ENCODE measurements around the gene KRTAP4-11.
"Not testable (repeated sequence)": the region's sequence is repeated elsewhere in the genome, so short reads cannot be mapped to it uniquely, and the experiment has no call there.

Gene KRTAP4-11

DNA sequence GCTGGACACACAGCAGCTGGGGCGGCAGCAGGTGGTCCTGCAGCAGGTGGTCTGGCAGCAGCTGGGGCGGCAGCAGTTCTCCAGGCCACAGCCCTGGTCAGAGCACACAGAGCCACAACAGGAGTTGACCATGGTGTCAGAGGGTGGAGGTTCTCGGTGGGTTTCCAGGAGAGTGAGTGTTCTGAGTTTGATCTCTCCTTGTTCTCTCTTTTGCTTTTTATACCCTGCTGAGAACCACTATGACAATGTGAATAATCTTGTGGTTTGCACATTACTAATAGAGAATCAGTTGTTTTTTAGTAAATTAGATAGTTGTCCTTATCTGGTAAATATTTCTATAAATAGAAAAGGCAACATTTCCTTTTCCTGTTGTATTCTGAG, 5.8 kb upstream of the KRTAP4-11 start, which contains the start of gene KRTAP4-12:
TSS of gene KRTAP4-12 (minus strand) at position 192 of the 381 bp plus-strand sequence. CDS start at position 132, 60 bp downstream.
- DNase-seq (ENCODE audit: low read depth in 2 of 2) = not testable (repeated sequence)

DNA sequence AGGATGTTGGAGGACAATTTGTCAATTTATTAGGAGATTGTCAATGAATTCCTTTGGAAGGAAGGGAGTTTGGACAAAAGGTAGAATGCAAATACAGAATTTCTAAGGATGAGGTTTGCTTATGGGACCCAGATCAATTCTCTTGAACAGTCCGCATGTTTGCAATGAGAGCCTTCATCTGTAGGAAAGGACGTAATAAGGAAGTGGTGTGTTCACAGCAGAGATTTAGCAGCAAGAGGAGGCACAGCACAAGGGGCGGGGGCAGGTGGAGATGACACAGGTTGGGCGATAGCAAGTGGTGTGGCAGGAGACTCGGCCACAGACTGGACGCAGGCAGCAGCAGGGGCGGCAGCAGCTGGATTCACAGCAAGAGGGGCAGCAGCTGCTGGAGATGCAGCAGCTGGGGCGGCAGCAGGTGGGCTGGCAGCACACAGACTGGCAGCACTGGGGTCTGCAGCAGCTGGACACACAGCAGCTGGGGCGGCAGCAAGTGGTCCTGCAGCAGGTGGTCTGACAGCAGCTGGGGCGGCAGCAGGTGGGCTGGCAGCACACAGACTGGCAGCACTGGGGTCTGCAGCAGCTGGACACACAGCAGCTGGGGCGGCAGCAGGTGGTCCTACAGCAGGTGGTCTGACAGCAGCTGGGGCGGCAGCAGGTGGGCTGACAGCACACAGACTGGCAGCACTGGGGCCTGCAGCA, 5.3 kb upstream of the KRTAP4-11 start:
- not testable (repeated sequence) for DNase-seq (ENCODE audit: low read depth in 2 of 2)

DNA sequence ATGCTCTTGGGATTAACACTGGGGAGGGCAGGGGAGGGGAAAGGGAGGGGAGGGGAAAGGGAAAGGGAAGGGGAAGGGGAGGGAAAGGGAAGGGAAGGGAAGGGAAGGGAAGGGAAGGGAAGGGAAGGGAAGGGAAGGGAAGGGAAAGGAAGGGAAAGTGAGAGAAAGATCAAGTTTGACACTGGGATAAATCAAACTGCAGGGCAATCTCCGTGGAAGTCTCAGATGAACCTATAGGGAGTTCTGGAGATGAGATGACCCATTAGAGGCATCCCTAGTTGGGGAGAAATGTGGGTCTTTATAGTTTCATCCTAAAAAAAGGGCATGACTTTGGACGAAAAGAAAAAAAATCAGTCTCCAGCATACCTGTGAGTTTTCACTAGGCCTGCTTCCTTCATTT, 3.6 kb upstream of the KRTAP4-11 start:
- no peak for DNase-seq (ENCODE audit: low read depth in 2 of 2)

DNA sequence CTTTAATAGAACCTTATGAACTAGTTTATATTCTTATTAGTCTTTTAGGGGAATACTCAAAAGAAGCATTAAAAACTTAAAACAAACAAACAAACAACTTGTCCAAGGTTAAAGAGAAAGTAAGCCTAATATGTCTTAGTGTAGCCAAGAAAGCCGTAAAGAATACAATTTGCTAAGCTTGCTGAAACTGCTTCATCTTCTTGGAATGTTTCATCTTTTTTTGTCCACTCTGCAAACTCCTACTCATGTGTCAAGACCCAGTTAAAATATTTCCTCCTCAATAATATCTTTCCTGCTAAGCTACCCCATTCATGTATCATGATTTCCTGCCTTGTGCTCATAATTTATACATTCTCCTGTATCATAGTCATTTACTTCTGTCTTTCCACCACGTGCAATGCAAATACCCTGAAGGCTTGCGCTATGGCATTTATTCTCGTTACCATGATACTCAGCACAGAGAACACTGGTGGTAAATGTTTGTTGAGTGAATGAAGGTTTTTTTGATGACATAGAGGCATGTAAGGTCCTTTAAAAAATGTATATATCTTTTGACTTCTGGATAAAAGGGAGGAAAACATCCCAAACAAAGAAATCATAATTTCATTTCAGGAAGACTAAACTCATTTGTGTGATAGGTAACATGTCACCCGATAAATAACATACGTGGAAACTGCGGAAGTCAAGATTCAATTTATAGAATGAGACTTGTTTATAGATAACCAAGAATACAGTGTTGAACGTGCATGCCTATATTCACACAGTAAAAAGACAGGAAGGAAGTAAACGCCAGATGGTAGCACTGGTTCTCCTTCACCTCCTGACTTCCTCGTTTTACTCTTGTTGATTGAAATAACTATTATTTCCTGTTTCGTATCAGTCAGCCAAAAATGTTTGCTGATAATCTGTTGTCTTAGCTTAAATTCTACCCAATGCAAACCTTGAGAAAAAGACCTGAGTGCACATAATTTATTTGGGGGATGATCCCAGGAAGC, 1.8 kb upstream of the KRTAP4-11 start:
- not testable (repeated sequence) for DNase-seq (ENCODE audit: low read depth in 2 of 2)

DNA sequence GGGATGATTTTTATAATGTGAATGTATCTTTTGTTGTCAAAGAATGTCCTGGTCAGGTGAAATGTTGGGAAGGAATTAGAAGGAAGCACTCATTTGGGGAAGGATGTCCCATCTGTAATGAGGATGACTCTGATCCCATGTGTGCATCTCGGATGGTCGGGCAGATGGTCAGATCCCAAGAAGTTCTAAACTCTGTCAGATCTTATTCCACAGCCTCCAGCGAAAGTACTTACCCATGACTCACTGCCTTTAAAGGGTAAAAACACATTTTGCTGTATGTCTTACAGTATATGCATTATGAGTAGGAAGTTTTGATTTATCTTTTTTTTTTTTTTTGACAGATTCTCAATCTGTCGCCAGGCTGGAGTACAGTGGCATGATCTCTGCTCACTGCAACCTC, 548 bp upstream of the KRTAP4-11 start:
- no peak for DNase-seq (ENCODE audit: low read depth in 2 of 2)

DNA sequence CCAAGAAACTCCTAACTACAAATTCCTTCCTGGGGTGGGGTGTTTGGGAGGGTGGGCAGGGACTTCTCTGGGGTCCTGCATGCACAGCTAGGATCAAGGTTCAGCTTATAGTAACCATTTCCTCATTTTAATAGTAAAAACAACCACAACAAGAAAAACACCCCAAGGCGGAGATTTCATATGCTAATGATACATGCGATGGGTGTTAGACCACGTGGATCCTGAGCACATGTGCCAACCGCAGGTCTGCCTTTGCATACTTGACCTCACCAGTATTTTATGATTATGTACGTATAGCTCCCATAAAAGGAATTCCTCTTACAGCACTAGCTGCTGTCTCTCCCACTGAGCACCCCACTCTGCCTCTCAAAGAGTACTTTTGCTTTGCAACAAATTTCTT, 1.9 kb downstream of the KRTAP4-11 start:
- DNase-seq (ENCODE audit: low read depth in 2 of 2) = no peak

DNA sequence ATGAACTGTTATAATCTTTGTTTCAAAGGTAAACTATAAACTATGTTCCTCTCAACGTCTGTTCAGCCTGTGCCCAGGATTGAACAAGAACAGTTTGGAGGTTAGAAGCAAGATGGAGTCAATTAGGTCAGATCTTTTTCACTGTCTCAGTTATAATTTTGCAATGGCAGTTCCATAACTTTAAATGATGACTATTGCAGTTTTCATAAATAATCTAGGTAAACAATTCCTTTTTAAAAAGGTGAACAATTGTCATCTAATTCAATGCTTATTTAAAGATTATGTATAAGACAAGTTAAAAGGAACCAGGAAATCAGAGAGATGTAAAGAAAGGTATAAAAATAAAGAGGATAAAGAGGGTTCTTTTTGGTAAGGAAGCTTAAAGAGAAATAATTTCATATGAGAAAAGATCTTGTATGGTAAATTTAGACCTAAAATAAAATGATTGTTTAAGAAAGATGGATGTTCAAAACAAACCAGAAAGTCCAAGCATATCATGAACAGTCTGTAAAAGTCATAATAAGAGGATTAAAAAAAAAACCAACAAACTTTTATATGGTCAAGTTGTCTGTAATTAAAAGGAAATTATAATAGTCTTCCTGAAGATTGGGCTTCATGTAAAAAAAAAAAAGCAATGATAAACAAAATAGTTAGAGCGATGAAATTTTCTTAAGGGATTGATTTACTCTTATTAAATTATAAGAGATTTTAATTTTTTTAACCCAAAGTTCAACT, 6.9 kb downstream of the KRTAP4-11 start:
- no peak for DNase-seq (ENCODE audit: low read depth in 2 of 2)

DNA sequence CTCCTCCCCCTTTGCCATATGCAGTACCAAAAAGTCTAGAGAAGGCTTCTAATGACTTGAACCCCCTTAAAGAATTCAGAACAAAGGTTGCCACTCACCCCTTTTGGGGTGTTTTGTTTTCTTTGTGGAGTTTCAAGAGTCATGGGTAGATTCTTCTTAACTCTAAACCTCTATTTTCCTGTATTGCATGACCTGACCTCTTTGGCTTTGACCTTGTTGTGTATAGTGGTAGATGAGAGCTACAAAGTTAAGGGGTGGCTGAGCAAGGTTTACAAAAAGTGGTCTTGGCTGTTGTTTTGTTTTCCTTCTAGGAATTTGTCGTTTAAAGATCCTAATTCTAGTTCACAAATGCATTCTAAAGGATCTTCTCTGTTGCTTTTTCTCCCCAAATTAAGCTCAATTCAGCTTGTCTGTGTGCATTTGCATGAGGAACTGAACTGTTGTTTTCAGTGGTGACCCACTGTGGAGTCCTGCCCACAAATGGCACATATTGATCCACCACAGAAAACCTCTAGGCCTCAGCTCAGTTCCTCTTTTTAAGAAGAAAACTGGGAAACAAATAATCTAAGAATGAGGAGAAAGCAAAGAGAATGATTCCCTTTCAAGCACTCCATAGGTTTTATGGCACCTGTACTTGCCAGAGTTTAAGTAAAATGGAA, 9.3 kb downstream of the KRTAP4-11 start:
- not testable (repeated sequence) for DNase-seq (ENCODE audit: low read depth in 2 of 2)

DNA sequence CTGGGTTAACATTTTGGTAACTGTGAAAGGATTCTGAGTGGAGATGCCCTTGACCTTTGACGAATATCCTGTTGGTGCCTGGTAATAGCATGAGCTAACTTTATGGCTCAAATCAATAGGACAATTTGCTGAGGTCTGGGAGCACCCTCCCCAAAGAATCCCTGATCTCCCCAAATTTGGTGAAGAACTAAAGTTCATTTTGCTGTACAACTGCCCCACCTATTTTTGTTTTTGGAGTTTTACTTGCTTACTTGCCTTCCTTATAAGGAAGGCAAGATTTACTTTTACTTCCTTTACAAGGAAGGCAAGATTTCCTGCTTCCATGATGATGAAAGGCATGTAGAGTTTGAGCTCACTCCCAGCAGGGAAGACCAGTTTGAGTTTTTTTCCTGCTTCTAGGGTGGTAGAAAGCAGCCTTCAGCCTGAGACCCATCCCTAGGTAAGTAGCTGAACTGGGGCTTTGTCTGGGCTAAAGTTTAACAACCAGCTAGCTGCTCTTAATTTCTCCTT, 10.2 kb downstream of the KRTAP4-11 start:
- DNase-seq (ENCODE audit: low read depth in 2 of 2) = no peak

DNA sequence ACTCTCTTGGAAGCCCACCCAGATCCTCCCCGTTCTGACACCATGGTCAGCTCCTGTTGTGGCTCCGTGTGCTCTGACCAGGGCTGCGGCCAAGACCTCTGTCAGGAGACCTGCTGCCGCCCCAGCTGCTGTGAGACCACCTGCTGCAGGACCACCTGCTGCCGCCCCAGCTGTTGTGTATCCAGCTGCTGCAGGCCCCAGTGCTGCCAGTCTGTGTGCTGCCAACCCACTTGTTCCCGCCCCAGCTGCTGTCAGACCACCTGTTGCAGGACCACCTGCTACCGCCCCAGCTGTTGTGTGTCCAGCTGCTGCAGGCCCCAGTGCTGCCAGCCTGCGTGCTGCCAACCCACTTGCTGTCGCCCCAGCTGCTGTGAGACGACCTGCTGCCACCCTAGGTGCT, 12.8 kb downstream of the KRTAP4-11 start, which contains the start of gene KRTAP4-9:
TSS of gene KRTAP4-9 (plus strand) at position 43 of the 400 bp plus-strand sequence. CDS start at position 43, 0 bp downstream.
- DNase-seq (ENCODE audit: low read depth in 2 of 2) = not testable (repeated sequence)

DNA sequence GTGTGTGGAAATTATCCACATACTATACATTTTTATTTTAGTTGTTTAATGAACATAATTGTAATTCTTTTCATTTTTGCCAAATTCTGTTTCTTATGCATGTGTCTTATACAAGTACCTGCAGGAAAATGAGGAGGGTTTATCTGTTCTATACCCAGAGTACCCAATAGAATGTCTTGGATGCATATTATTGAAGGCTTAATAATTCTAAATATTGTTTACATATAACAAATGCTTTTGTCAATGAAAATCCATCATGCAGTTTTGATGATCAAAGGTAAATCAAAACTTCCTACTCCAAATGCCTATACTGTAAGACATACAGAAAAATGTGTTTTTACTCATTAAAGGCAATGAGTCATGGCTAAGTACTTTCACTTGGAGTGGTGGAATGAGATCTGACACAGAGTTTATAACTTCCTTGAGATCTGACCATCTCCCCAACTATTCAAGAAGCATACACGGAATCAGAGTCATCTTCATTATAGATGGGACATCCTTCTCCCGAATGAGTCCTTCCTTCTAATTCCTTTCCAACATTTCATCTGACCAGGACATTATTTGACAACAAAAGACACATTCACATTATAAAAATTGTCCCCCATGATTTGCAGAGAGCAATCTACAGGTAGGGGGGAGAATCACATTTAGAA, 13.7 kb downstream of the KRTAP4-11 start:
- not testable (repeated sequence) for DNase-seq (ENCODE audit: low read depth in 2 of 2)

DNA sequence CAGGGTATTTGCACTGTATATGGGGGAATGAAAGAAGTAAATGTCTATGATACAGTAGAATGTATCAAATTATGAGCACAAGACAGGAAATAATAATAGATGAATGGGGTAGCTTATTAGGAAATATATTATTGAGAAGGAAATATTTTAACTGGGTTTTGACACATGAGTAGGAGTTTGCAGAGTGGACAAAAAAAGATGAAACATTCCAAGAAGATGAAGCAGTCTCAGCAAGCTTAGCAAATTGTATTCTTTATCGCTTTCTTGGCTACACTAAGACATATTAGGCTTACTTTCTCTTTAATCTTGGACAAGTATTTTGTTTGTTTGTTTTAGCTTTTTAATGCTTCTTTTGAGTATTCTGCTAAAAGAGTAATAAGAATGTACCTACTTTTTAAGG, 14.3 kb downstream of the KRTAP4-11 start:
- DNase-seq (ENCODE audit: low read depth in 2 of 2) = no peak

DNA sequence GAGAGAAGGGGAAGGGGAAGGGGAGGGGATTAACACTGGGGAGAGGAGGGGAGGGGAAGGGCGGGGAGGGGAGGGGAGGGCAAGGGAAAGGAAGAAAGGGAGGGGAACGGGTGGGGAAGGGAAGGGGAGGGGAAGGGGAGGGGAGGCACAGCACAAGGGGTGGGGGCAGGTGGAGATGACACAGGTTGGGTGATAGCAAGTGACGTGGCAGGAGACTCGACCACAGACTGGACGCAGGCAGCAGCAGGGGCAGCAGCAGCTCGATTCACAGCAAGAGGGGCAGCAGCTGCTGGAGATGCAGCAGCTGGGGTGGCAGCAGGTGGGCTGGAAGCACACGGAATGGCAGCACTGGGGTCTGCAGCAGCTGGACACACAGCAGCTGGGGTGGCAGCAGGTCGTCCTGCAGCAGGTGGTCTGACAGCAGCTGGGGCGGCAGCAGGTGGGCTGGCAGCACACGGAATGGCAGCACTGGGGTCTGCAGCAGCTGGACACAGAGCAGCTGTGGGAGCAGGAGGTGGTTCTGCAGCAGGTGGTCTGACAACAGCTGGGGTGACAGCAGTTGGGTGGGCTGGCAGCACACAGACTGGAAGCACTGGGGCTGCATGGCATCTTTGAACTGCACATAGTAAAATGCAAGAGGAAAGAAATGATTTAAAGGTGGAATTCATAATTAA, 16.4 kb downstream of the KRTAP4-11 start, which contains the start of gene KRTAP4-16:
TSS of gene KRTAP4-16 (minus strand) at position 624 of the 674 bp plus-strand sequence. CDS start at position 624, 0 bp downstream.
- DNase-seq (ENCODE audit: low read depth in 2 of 2) = no peak

DNA sequence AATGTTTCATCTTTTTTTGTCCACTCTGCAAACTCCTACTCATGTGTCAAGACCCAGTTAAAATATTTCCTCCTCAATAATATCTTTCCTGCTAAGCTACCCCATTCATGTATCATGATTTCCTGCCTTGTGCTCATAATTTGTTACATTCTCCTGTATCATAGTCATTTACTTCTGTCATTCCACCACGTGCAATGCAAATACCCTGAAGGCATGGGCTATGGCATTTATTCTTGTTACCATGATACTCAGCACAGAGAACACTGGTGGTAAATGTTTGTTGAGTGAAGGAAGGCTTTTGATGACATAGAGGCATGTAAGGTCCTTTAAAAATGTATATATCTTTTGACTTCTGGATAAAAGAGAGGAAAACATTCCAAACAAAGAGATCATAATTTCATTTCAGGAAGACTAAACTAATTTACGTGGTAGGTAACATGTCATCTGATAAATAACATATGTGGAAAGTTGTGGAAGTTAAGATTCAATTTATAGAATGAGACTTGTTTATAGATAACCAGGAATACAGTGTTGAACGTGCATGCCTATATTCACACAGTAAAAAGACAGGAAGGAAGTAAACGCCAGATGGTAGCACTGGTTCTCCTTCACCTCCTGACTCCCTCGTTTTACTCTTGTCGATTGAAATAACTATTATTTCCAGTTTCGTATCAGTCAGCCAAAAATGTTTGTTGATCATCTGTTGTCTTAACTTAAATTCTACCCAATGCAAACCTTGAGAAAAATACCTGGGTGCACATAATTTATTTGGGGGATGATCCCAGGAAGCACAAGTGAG, 18.3 kb downstream of the KRTAP4-11 start:
- peak; percentile 59 for DNase-seq (ENCODE audit: low read depth in 2 of 2)

DNA sequence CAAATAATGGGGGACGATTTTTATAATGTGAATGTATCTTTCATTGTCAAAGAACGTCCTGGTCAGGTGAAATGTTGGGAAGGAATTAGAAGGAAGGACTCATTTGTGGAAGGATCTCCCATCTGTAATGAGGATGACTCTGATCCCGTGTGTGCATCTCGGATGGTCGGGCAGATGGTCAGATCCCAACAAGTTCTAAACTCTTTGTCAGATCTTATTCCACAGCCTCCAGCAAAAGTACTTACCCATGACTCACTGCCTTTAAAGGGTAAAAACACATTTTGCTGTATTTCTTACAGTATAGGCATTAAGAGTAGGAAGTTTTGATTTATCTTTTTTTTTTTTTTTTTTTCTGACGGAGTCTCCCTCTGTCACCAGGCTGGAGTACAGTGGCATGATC, 19.7 kb downstream of the KRTAP4-11 start:
- no peak for DNase-seq (ENCODE audit: low read depth in 2 of 2)

DNA sequence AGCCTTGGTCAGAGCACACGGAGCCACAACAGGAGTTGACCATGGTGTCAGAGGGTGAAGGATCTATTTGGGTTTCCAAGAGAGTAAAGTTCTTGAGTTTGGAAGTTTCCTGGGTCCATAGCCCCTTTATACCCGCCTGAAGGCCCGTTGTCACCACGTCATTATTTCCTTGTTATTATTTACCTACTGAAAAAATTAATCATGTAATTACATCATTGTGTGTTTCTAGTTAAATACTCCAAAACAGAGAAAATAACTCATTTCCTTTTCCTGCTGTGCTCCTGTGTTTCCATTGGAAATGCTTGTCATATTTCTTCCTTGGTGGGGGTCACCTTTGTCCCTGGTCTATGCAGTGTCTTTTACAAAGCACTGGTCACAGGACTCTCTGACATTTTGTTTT, 20.1 kb downstream of the KRTAP4-11 start, which contains the start of gene KRTAP4-8:
TSS of gene KRTAP4-8 (minus strand) at position 101 of the 400 bp plus-strand sequence. CDS start at position 43, 58 bp downstream.
- DNase-seq (ENCODE audit: low read depth in 2 of 2) = no peak

DNA sequence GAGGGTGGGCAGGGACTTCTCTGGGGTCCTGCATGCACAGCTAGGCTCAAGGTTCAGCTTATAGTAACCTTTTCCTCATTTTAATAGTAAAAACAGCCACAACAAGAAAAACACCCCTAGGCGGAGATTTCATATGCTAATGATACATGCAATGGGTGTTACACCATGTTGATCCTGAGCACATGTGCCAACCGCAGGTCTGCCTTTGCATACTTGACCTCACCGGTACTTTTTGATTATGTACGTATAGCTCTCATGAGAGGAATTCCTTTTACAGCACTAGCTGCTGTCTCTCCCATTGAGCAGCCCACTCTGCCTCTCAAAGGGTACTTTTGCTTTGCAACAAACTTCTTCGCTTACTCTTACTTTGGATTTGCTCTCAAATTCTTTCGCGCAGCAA, 22.1 kb downstream of the KRTAP4-11 start:
- DNase-seq (ENCODE audit: low read depth in 2 of 2) = no peak

DNA sequence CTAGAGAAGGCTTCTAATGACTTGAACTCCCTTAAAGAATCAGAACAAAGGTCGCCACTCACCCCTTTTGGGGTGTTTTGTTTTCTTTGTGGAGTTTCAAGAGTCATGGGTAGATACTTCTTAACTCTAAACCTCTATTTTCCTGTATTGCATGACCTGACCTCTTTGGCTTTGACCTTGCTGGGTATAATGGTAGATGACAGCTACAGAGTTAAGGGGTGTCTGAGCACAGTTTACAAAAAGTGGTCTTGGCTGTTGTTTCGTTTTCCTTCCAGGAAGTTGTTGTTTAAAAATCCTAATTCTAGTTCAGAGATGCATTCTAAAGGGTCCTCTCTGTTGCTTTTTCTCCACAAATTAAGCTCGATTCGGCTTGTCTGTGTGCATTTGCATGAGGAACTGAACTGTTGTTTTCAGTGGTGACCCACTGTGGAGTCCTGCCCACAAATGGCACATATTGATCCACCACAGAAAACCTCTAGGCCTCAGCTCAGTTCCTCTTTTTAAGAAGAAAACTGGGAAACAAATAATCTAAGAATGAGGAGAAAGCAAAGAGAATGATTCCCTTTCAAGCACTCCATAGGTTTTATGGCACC, 29.3 kb downstream of the KRTAP4-11 start:
- not testable (repeated sequence) for DNase-seq (ENCODE audit: low read depth in 2 of 2)
